ENCODE results near the gene TOP2B. TPM values are rescaled to one million over a fixed set of nuclear protein-coding genes. Genes with fewer than 3 reads are reported as not detected.

TOP2B gene
- total RNA-seq, 1 experiment from 2014 or later, result 106 TPM

GRCh38 chr3:25558121-25558520 is 106.6 kb downstream of the TOP2B start:
- Histone ChIP-seq H3K4me3 (no peak overlapping the region), H3K4me2 (no peak overlapping the region), H3F3A (ENCODE audit: insufficient read depth, low read depth) (no peaks in the 10 kb centered on the region), H3K27me3 (ENCODE audit: insufficient read depth, low read depth) (no peaks in the 10 kb centered on the region), H3K9me3 (ENCODE audit: insufficient read depth, low read depth) (no peaks in the 10 kb centered on the region), H3K4me1 (replicated peaks; ENCODE audit: insufficient read depth) (no peaks in the 10 kb centered on the region), H3K79me2 (ENCODE audit: low read depth) (no peaks in the 10 kb centered on the region), H3K36me3 (ENCODE audit: low read depth) (no peaks in the 10 kb centered on the region), H3K9me2 (ENCODE audit: insufficient read depth) (no peaks in the 10 kb centered on the region; the same call in 1 of the 2 replicates), H2AFZ (no peak overlapping the region), H4K20me1 (ENCODE audit: insufficient read depth) (no peaks in the 10 kb centered on the region), H3K27ac (no peak overlapping the region)
- CTCF ChIA-PET, result no interaction called here
- DNase-seq, result no peak
- intact Hi-C loops (cut with micrococcal nuclease; ENCODE audit: unreplicated experiment), result no loop called here
- POLR2A ChIA-PET (ENCODE audit: unreplicated experiment), result no interaction called here
- no peak for TF ChIP-seq EZH2 (IDR thresholded peaks at IDR 0.05; ENCODE audit: low read depth)
- no peak for TF ChIP-seq CTCF (conservative IDR thresholded peaks at IDR 0.05)
- no TSS peak for BruUV-seq (replicated peaks)

- Histone ChIP-seq H3K36me3 (ENCODE audit: low read depth) (no peaks in the 10 kb centered on the region), H2AFZ (no peak overlapping the region), H3K27me3 (ENCODE audit: insufficient read depth, low read depth) (no peaks in the 10 kb centered on the region), H3F3A (ENCODE audit: insufficient read depth, low read depth) (no peaks in the 10 kb centered on the region), H3K9me3 (ENCODE audit: insufficient read depth, low read depth) (no peaks in the 10 kb centered on the region), H3K4me1 (replicated peaks; ENCODE audit: insufficient read depth) (no peaks in the 10 kb centered on the region), H3K9me2 (ENCODE audit: insufficient read depth) (no peaks in the 10 kb centered on the region; the same call in 1 of the 2 replicates), H3K27ac (no peak overlapping the region), H3K4me3 (no peak overlapping the region), H4K20me1 (ENCODE audit: insufficient read depth) (no peaks in the 10 kb centered on the region), H3K4me2 (no peak overlapping the region), H3K79me2 (ENCODE audit: low read depth) (no peaks in the 10 kb centered on the region)
- TF ChIP-seq EZH2 (IDR thresholded peaks at IDR 0.05; ENCODE audit: low read depth), result no peak
- no peak for TF ChIP-seq CTCF (conservative IDR thresholded peaks at IDR 0.05)
- ChIA-PET CTCF (no interaction called here), POLR2A (ENCODE audit: unreplicated experiment) (no interaction called here)
- intact Hi-C loops (cut with micrococcal nuclease; ENCODE audit: unreplicated experiment), result no loop called here
- no TSS peak for BruUV-seq (replicated peaks)
- no peak for DNase-seq
These were observed 107.0 kb downstream of the TOP2B start for GRCh38 chr3:25557694-25558093.

GRCh38 chr3:25556447-25556846 is 108.3 kb downstream of the TOP2B start:
- Histone ChIP-seq H4K20me1 (ENCODE audit: insufficient read depth) (no peaks in the 10 kb centered on the region), H3K36me3 (ENCODE audit: low read depth) (no peaks in the 10 kb centered on the region), H3K4me1 (replicated peaks; ENCODE audit: insufficient read depth) (0 out of 2 replicates have a peak, but pooled peaks cover 9% of the 10 kb centered on the region), H3K4me2 (no peak overlapping the region), H3K9me3 (ENCODE audit: insufficient read depth, low read depth) (no peaks in the 10 kb centered on the region), H3K9me2 (ENCODE audit: insufficient read depth) (no peaks in the 10 kb centered on the region; the same call in 1 of the 2 replicates), H3K27me3 (ENCODE audit: insufficient read depth, low read depth) (no peaks in the 10 kb centered on the region), H3F3A (ENCODE audit: insufficient read depth, low read depth) (no peaks in the 10 kb centered on the region), H3K27ac (no peak overlapping the region), H2AFZ (no peak overlapping the region), H3K4me3 (no peak overlapping the region), H3K79me2 (ENCODE audit: low read depth) (no peaks in the 10 kb centered on the region)
- POLR2A ChIA-PET (ENCODE audit: unreplicated experiment), result no interaction called here
- BruUV-seq (replicated peaks), result no TSS peak
- TF ChIP-seq CTCF (conservative IDR thresholded peaks at IDR 0.05) (no peak), EZH2 (IDR thresholded peaks at IDR 0.05; ENCODE audit: low read depth) (no peak)
- CTCF ChIA-PET, result no interaction called here
- no peak for DNase-seq
- intact Hi-C loops (cut with micrococcal nuclease; ENCODE audit: unreplicated experiment), result no loop called here
